Right ventricle myocardium superior (tissue), 1 donor: ENCODE data around the gene ZDHHC14. TPM values are rescaled to one million over a fixed set of nuclear protein-coding genes. Genes with fewer than 3 reads are reported as not detected.
A peak's percentile ranks its signal among the peaks of the same experiment; 100 is the strongest.

Source experiments
- ATAC-seq: fragments of 200-7000 bp; cut with Tn5 transposase; one replicate; pipeline ENCODE4 v1.9.1; 2020; ENCODE audit warnings: mild to moderate bottlenecking; ENCODE audit not compliant: poor library complexity
- DNase-seq: peaks from one replicate; pipeline ENCODE4 v3.0.0-alpha.2; 2020
- intact Hi-C: fragments of 100-400 bp; cut with DNase I; formaldehyde crosslinking; loops from one replicate; pipeline ENCODE4 v1.11.2; 2022
- total RNA-seq: library from RNA; stranded (reverse); fragmentation: NEBNext Ultra II Directional; extraction: Animal tissue kit (Norgen Biotek cat#: 25700); gene quantifications from one replicate; pipeline ENCODE4 v1.2.1, GENCODE V29; 2021
- donor health status: DM: no; HTN: yes; CAD: no; lungs with severe emphysema.

ZDHHC14 gene
- total RNA-seq, 1 donor from 2014 or later, result 9.4 TPM

- ATAC-seq (peak; percentile 15), DNase-seq (no peak)
- intact Hi-C loops, result loop anchor here (5.0 to 10.0 kb wide), 2 partner anchors 285 to 352 kb away; partner anchors contain the start of gene ZDHHC14
These were observed 288.3 kb downstream of the ZDHHC14 start for GRCh38 chr6:157669323-157669722.

- intact Hi-C loops, result loop anchor here (5.0 to 10.0 kb wide), 2 partner anchors 285 to 352 kb away; partner anchors contain the start of gene ZDHHC14
- DNase-seq (peak; percentile 94), ATAC-seq (peak; percentile 92)
These were observed 288.8 kb downstream of the ZDHHC14 start for GRCh38 chr6:157669747-157670216.

GRCh38 chr6:157670466-157671186 lies 289.6 kb downstream of the ZDHHC14 start:
- peak; percentile 62 for DNase-seq
- intact Hi-C loops, result no loop called here

GRCh38 chr6:157672726-157673412 lies 291.9 kb downstream of the ZDHHC14 start:
- no peak for DNase-seq
- ATAC-seq, result no peak
- intact Hi-C loops, result no loop called here

More at GRCh38 chr6:157670466-157671186, 289.6 kb downstream of the ZDHHC14 start:
- peak; percentile 50 for ATAC-seq

GRCh38 chr6:157673596-157673995 lies 292.6 kb downstream of the ZDHHC14 start:
- DNase-seq (no peak), ATAC-seq (no peak)
- intact Hi-C loops, result no loop called here

- DNase-seq (no peak), ATAC-seq (no peak)
- intact Hi-C loops, result no loop called here
These were observed 293.1 kb downstream of the ZDHHC14 start for GRCh38 chr6:157674061-157674460.

GRCh38 chr6:157675831-157676230 lies 294.8 kb downstream of the ZDHHC14 start:
- DNase-seq (no peak), ATAC-seq (no peak)
- intact Hi-C loops, result no loop called here

- no peak for ATAC-seq
- DNase-seq, result no peak
- intact Hi-C loops, result no loop called here
These were observed 295.3 kb downstream of the ZDHHC14 start for GRCh38 chr6:157676241-157676640.

GRCh38 chr6:157677235-157677634 lies 296.2 kb downstream of the ZDHHC14 start:
- intact Hi-C loops, result no loop called here

GRCh38 chr6:157679605-157680580 lies 298.9 kb downstream of the ZDHHC14 start:
- DNase-seq, result no peak
- intact Hi-C loops, result no loop called here
- no peak for ATAC-seq

More at GRCh38 chr6:157677235-157677634, 296.2 kb downstream of the ZDHHC14 start:
- DNase-seq (no peak), ATAC-seq (no peak)

- ATAC-seq, result no peak
- no peak for DNase-seq
- intact Hi-C loops, result no loop called here
These were observed 300.2 kb downstream of the ZDHHC14 start for GRCh38 chr6:157681041-157681650.

GRCh38 chr6:157682856-157683481 lies 302.0 kb downstream of the ZDHHC14 start:
- intact Hi-C loops, result no loop called here

GRCh38 chr6:157683707-157684106 lies 302.7 kb downstream of the ZDHHC14 start:
- intact Hi-C loops, result no loop called here
- ATAC-seq (no peak), DNase-seq (no peak)

More at GRCh38 chr6:157682856-157683481, 302.0 kb downstream of the ZDHHC14 start:
- peak; percentile 67 for ATAC-seq
- no peak for DNase-seq

- intact Hi-C loops, result no loop called here
- ATAC-seq, result no peak
- no peak for DNase-seq
These were observed 303.8 kb downstream of the ZDHHC14 start for GRCh38 chr6:157684620-157685299.

- intact Hi-C loops, result no loop called here
- DNase-seq (no peak), ATAC-seq (no peak)
These were observed 304.7 kb downstream of the ZDHHC14 start for GRCh38 chr6:157685596-157686280.

GRCh38 chr6:157688275-157688959 lies 307.4 kb downstream of the ZDHHC14 start:
- no peak for ATAC-seq
- no peak for DNase-seq
- intact Hi-C loops, result no loop called here
